Ishikawa (cell line): ENCODE measurements around the gene RSPH9.

Source experiments
- CREB1 ChIP-seq: IDR thresholded peaks from 2 replicates; pipeline ENCODE4 v1.6.1; 2012; ENCODE audit warnings: low read depth
- EGR1 ChIP-seq: IDR thresholded peaks from 2 replicates; pipeline ENCODE4 v1.6.1; 2012
- EP300 ChIP-seq: IDR thresholded peaks from 2 replicates; pipeline ENCODE4 v1.6.1; 2012; ENCODE audit warnings: borderline replicate concordance
- MAX ChIP-seq: IDR thresholded peaks from 2 replicates; pipeline ENCODE4 v1.6.1; 2012
- NFIC ChIP-seq: IDR thresholded peaks from 2 replicates; pipeline ENCODE4 v1.6.1; 2012
- RAD21 ChIP-seq: IDR thresholded peaks from 2 replicates; pipeline ENCODE4 v1.6.1; 2012; ENCODE audit warnings: low read depth
- REST ChIP-seq: IDR thresholded peaks from 2 replicates; pipeline ENCODE4 v1.6.1; 2012; ENCODE audit warnings: low read depth, mild to moderate bottlenecking
- TEAD4 ChIP-seq: IDR thresholded peaks from 2 replicates; pipeline ENCODE4 v1.6.1; 2012
- USF1 ChIP-seq: IDR thresholded peaks from 2 replicates; pipeline ENCODE4 v1.6.1; 2012
- ZBTB7A ChIP-seq: IDR thresholded peaks from 2 replicates; pipeline ENCODE4 v1.6.1; 2012; ENCODE audit warnings: low read depth

GRCh38 chr6:43667245-43668150 lies 22.7 kb downstream of the RSPH9 start:
- no peak for TF ChIP-seq ZBTB7A
- TF ChIP-seq REST, result no peak
- no peak for TF ChIP-seq TEAD4
- no peak for TF ChIP-seq EP300
- peak; percentile 94 for TF ChIP-seq RAD21
- TF ChIP-seq MAX, result no peak
- no peak for TF ChIP-seq EGR1
- no peak for TF ChIP-seq USF1
- TF ChIP-seq NFIC, result no peak
- TF ChIP-seq CREB1, result no peak
